ENCODE measurements around the gene HUWE1. TPM values are rescaled to one million over a fixed set of nuclear protein-coding genes. Genes with fewer than 3 reads are reported as not detected.

The HUWE1 gene
- total and polyA plus RNA-seq, 8 donors = 16.2 to 124 (median 87.3) TPM

DNA sequence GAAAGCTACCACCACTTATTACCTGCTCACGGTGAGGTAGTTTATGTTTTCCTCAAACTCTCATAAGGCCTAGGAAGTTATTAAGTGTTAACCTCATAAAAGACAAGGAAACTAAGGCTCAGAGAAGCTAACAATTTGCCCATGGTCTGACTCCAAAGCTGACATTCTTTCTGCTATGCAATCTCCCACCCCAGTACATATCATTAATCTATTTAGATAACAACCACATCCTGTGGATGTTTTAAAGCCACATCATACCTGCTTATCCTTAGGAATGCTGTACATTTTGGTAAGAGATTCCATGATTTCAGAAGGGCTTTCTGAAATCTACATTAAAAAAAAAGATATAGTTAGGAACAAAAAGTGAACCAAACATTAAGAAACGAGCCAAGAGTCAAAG is 55.4 kb downstream of the HUWE1 start:
- Histone ChIP-seq H3K27ac (no peak overlapping the region), H3K4me3 (no peak overlapping the region), H3K4me1 (no peaks in the 10 kb centered on the region), H3K9me3 (no peaks in the 10 kb centered on the region), H3K36me3 (peaks cover 2 to 85% (median 80%) of the 10 kb centered on the region in 4 donors), H3K27me3 (no peaks in the 10 kb centered on the region)
- 61 to 77% (median 72%) methylated on average over 2 of the region's 2 CpGs for WGBS, 5 donors
- intact Hi-C loops (cut with DNase I; ENCODE audit: low total_unique reads) = no loop called here
- DNase-seq = no peak
- TF ChIP-seq CTCF (IDR thresholded peaks at IDR 0.05) = no peak
- no peak for TF ChIP-seq POLR2A (IDR thresholded peaks at IDR 0.05)
- TF ChIP-seq EP300 (IDR thresholded peaks at IDR 0.05) = no peak
- no peak for TF ChIP-seq POLR2AphosphoS5 (IDR thresholded peaks at IDR 0.05)

GRCh38 chrX:53630261-53630660 is 56.3 kb downstream of the HUWE1 start:
- no peak for DNase-seq
- WGBS, 5 donors = 53 to 63% (median 61%) methylated on average over 3 to 4 of the region's 4 CpGs
- H3K4me3 ChIP-seq = no peak overlapping the region
- intact Hi-C loops (cut with DNase I; ENCODE audit: low total_unique reads) = no loop called here
- H3K36me3 ChIP-seq = peaks cover 2 to 93% (median 83%) of the 10 kb centered on the region in 4 donors
- no peaks in the 10 kb centered on the region for H3K9me3 ChIP-seq
- no peaks in the 10 kb centered on the region for H3K27me3 ChIP-seq
- TF ChIP-seq POLR2A (IDR thresholded peaks at IDR 0.05) (no peak), CTCF (IDR thresholded peaks at IDR 0.05) (no peak), EP300 (IDR thresholded peaks at IDR 0.05) (no peak), POLR2AphosphoS5 (IDR thresholded peaks at IDR 0.05) (no peak)
- no peaks in the 10 kb centered on the region for H3K4me1 ChIP-seq
- no peak overlapping the region for H3K27ac ChIP-seq

GRCh38 chrX:53622431-53622830 is 64.1 kb downstream of the HUWE1 start:
- intact Hi-C loops (cut with DNase I; ENCODE audit: low total_unique reads) = no loop called here
- H3K4me1 ChIP-seq = no peaks in the 10 kb centered on the region
- no peaks in the 10 kb centered on the region for H3K27me3 ChIP-seq
- H3K36me3 ChIP-seq = peaks cover 16 to 99% (median 87%) of the 10 kb centered on the region in 4 donors
- DNase-seq = no peak
- no peak overlapping the region for H3K4me3 ChIP-seq
- WGBS, 5 donors = 81 to 95% (median 89%) methylated on average over 2 of the region's 2 CpGs
- no peak for TF ChIP-seq CTCF (IDR thresholded peaks at IDR 0.05)
- TF ChIP-seq POLR2A (IDR thresholded peaks at IDR 0.05) = no peak
- TF ChIP-seq EP300 (IDR thresholded peaks at IDR 0.05) = no peak
- no peak for TF ChIP-seq POLR2AphosphoS5 (IDR thresholded peaks at IDR 0.05)
- no peaks in the 10 kb centered on the region for H3K9me3 ChIP-seq
- no peak overlapping the region for H3K27ac ChIP-seq

DNA sequence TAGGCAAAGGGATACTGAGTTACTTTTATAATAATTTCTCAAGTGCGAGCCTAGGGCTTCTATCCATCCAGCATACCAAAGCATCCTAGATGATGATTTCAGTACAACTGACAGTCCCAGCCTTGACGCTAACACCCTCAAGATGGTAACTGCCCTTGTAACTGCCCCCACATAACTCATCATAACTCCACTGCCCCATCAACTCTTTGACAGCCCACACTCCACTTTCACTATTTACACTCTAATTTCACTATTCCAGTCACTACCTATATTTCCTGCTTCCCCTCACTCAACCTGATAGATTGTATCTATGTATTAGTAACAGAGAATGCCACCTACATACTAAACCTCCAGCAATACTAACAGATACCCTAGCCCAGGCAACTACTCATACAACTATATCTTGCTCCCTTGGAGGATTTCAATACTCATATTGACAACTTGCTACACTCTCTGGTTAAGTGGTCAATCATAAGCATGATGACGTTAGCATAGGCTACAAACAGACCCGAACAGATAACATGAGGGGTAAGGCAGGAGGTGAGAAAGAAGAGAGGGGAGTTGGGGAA is 65.0 kb downstream of the HUWE1 start:
- Histone ChIP-seq H3K27ac (no peak overlapping the region), H3K4me3 (no peak overlapping the region), H3K9me3 (no peaks in the 10 kb centered on the region), H3K4me1 (no peaks in the 10 kb centered on the region), H3K36me3 (peaks cover 14 to 99% (median 87%) of the 10 kb centered on the region in 4 donors), H3K27me3 (no peaks in the 10 kb centered on the region)
- intact Hi-C loops (cut with DNase I; ENCODE audit: low total_unique reads) = no loop called here
- whole genome bisulfite sequencing, 5 donors = 65 to 93% (median 89%) methylated on average over 4 of the region's 4 CpGs
- TF ChIP-seq CTCF (IDR thresholded peaks at IDR 0.05) = no peak
- TF ChIP-seq EP300 (IDR thresholded peaks at IDR 0.05) = no peak
- no peak for TF ChIP-seq POLR2AphosphoS5 (IDR thresholded peaks at IDR 0.05)
- no peak for TF ChIP-seq POLR2A (IDR thresholded peaks at IDR 0.05)
- DNase-seq = no peak

Measured in stomach (tissue), 9 donors.